HepG2 (cell line): ENCODE data around the gene UAP1L1. TPM values are rescaled to one million over a fixed set of nuclear protein-coding genes. Genes with fewer than 3 reads are reported as not detected.
A peak's percentile ranks its signal among the peaks of the same experiment; 100 is the strongest.

Experiments used
- AGO2 ChIP-seq: fragments of 200-400 bp; formaldehyde crosslinking; optimal IDR thresholded peaks from 2 replicates; pipeline ENCODE3; 2017; ENCODE audit warnings: mild to moderate bottlenecking, low read depth, low read length, moderate library complexity
- CREB3 ChIP-seq: sonication (generic); formaldehyde crosslinking; IDR thresholded peaks from 2 replicates; pipeline ENCODE4 v1.5.0; 2020; ENCODE audit warnings: missing genetic modification reagents
- CTCF ChIP-seq: sonication (generic); formaldehyde crosslinking; IDR thresholded peaks from 2 replicates; pipeline ENCODE4 v1.5.0; 2020; ENCODE audit warnings: mild to moderate bottlenecking, missing genetic modification reagents, moderate library complexity
- ESRRA ChIP-seq: sonication (generic); formaldehyde crosslinking; IDR thresholded peaks from 2 replicates; pipeline ENCODE4 v1.5.1; 2020; ENCODE audit warnings: mild to moderate bottlenecking, low read depth, missing genetic modification reagents
- HBP1 ChIP-seq: IDR thresholded peaks from 2 replicates; pipeline ENCODE4 v1.6.1; 2016; ENCODE audit warnings: low read depth, control low read depth
- HOXA3 ChIP-seq: sonication (generic); formaldehyde crosslinking; IDR thresholded peaks from 2 replicates; pipeline ENCODE4 v1.5.0; 2020; ENCODE audit warnings: missing genetic modification reagents
- JARID2 ChIP-seq: sonication (generic); formaldehyde crosslinking; IDR thresholded peaks from 2 replicates; pipeline ENCODE4 v1.8.1; 2023; ENCODE audit warnings: missing genetic modification reagents, inconsistent platforms; ENCODE audit not compliant: insufficient replicate concordance
- KAT7 ChIP-seq: IDR thresholded peaks from 2 replicates; pipeline ENCODE4 v1.6.1; 2018; ENCODE audit warnings: borderline replicate concordance, missing compliant biosample characterization
- PATZ1 ChIP-seq: sonication (generic); formaldehyde crosslinking; IDR thresholded peaks from 2 replicates; pipeline ENCODE4 v1.4.0; 2020; ENCODE audit warnings: missing genetic modification reagents
- PCBP1 ChIP-seq: fragments of 200-400 bp; formaldehyde crosslinking; IDR thresholded peaks from 2 replicates; pipeline ENCODE4 v1.6.1; 2017; ENCODE audit warnings: mild to moderate bottlenecking, low read depth, low read length, borderline replicate concordance
- RFX1 ChIP-seq: fragments of 450-650 bp; IDR thresholded peaks from 2 replicates; pipeline ENCODE4 v1.6.1; 2017
- RFXAP ChIP-seq: sonication (generic); formaldehyde crosslinking; IDR thresholded peaks from 2 replicates; pipeline ENCODE4 v1.4.0; 2020; ENCODE audit warnings: missing genetic modification reagents, borderline replicate concordance
- SMAD3 ChIP-seq: sonication (generic); formaldehyde crosslinking; IDR thresholded peaks from 2 replicates; pipeline ENCODE4 v1.4.0; 2020; ENCODE audit warnings: missing genetic modification reagents
- TEAD3 ChIP-seq: optimal IDR thresholded peaks from 2 replicates; pipeline ENCODE3; 2016; ENCODE audit warnings: borderline replicate concordance
- TIGD3 ChIP-seq: sonication (generic); formaldehyde crosslinking; IDR thresholded peaks from 2 replicates; pipeline ENCODE4 v1.5.1; 2020; ENCODE audit warnings: mild to moderate bottlenecking, missing genetic modification reagents, borderline replicate concordance
- ZNF224 ChIP-seq: sonication (generic); formaldehyde crosslinking; IDR thresholded peaks from 2 replicates; pipeline ENCODE4 v1.5.0; 2020; ENCODE audit warnings: mild to moderate bottlenecking, missing genetic modification reagents
- ZNF574 ChIP-seq: sonication (generic); formaldehyde crosslinking; IDR thresholded peaks from 2 replicates; pipeline ENCODE4 v1.4.0; 2020; ENCODE audit warnings: missing genetic modification reagents
- ZNF788 ChIP-seq: sonication (generic); formaldehyde crosslinking; IDR thresholded peaks from 2 replicates; pipeline ENCODE4 v1.5.0; 2020; ENCODE audit warnings: mild to moderate bottlenecking, missing genetic modification reagents, borderline replicate concordance
- polyA plus RNA-seq, 8 experiments: library from polyadenylated mRNA; depleted of rRNA in 3 of 8; stranded (reverse) in 7 of 8; unstranded in 1 of 8; fragments of >200 nt; fragmentation: Illumina TruSeq in 4 of 8; extraction: Trizol in 4 of 8; gene quantifications; 2 replicates each; pipeline versions ENCODE4 v1.2.1 to v1.2.3, GENCODE V29; 2011 to 2016; ENCODE audit warnings: low read depth in 4 of 8, missing spikeins in 1 of 8, mixed read lengths in 1 of 8; ENCODE audit not compliant: insufficient read depth in 1 of 8
- total RNA-seq, 5 experiments: library from RNA; depleted of rRNA; stranded (reverse); fragments of >200 nt; fragmentation: Illumina TruSeq; extraction: Trizol; gene quantifications; 2 replicates each; pipeline ENCODE4 v1.2.3, GENCODE V29; 2016; ENCODE audit warnings: low read depth in 1 of 5

Gene UAP1L1
- total and polyA plus RNA-seq, 2 of the 13 experiments (the other 11 are each of a cell fraction or from before 2014, with no cell fraction given), result 5.4 to 6.4 TPM

- no peak for TF ChIP-seq CREB3 (CRISPR knock-in tag)
- no peak; the same call in 1 of the 2 replicates for TF ChIP-seq ZNF788
- peak; percentile 27 for TF ChIP-seq PATZ1
- TF ChIP-seq JARID2 (CRISPR knock-in tag), result no peak
- no peak for TF ChIP-seq PCBP1
- TF ChIP-seq CTCF (CRISPR knock-in tag), result peak; percentile 98
- TF ChIP-seq ZNF224 (CRISPR knock-in tag), result no peak
- peak; percentile 18; the same call in 1 of the 2 replicates for TF ChIP-seq HOXA3 (CRISPR knock-in tag)
- TF ChIP-seq HBP1 (CRISPR knock-in tag), result no peak
- no peak for TF ChIP-seq KAT7 (CRISPR knock-in tag)
- TF ChIP-seq ZNF574, result peak; percentile 52
- TF ChIP-seq SMAD3 (CRISPR knock-in tag), result no peak
- TF ChIP-seq ESRRA (CRISPR knock-in tag), result 0 out of 2 replicates have a peak, but pooled peaks have one; percentile 53
- TF ChIP-seq RFX1, result no peak
- TF ChIP-seq TIGD3 (CRISPR knock-in tag), result no peak
- TF ChIP-seq AGO2, result peak; percentile 31
- TF ChIP-seq TEAD3 (CRISPR knock-in tag), result no peak
- TF ChIP-seq RFXAP, result no peak
These were observed 13.1 kb upstream of the UAP1L1 start (continued) for GRCh38 chr9:137064027-137064879.
